ENCODE measurements around the gene VSIG10.
"Not testable (repeated sequence)": the region's sequence is repeated elsewhere in the genome, so short reads cannot be mapped to it uniquely, and the experiment has no call there.

Gene VSIG10, protein sequence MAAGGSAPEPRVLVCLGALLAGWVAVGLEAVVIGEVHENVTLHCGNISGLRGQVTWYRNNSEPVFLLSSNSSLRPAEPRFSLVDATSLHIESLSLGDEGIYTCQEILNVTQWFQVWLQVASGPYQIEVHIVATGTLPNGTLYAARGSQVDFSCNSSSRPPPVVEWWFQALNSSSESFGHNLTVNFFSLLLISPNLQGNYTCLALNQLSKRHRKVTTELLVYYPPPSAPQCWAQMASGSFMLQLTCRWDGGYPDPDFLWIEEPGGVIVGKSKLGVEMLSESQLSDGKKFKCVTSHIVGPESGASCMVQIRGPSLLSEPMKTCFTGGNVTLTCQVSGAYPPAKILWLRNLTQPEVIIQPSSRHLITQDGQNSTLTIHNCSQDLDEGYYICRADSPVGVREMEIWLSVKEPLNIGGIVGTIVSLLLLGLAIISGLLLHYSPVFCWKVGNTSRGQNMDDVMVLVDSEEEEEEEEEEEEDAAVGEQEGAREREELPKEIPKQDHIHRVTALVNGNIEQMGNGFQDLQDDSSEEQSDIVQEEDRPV

DNA sequence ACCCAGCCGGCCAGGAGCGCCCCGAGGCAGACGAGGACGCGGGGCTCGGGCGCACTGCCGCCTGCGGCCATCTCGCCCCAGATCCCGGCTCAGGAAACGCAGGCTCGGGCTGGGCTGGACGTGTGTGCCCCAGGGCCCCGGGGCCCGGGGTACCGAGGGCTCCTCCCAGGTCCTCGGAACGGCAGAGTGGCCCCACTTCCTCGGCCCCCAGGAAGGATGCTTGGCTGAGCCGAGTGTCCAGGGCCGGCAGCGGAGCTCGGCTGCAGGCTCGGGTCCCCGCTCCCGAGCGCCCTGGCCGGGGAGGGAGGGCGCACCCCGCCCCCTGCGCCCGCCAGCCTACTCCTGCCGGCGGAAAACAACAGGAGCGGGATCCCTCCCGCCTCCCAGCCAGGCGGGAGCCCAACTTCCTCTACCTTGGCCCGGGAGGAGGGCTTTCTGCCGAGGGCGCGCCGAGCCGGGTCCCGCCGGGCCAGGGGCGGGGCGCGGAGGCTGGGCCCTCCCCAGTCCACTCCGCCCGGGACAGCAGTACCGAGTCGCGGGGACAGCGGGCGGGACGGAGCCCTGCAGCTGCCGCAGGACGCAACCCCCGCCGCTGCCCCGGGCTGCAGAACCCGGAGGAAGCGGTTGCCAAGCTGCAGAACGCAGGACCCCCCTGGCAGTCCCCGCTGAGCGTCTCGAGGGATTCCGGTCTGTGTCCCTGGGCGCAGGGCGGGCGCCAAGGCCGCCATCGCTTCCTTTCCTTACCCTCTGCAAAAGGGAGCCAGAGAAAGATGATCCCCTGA lies at the start of gene VSIG10:
VSIG10 (minus strand) TSS at position 411 of the 782 bp plus-strand sequence; CDS start at position 71, 340 bp downstream.
- peak in 1 of 2 donors; percentile 3 for DNase-seq

DNA sequence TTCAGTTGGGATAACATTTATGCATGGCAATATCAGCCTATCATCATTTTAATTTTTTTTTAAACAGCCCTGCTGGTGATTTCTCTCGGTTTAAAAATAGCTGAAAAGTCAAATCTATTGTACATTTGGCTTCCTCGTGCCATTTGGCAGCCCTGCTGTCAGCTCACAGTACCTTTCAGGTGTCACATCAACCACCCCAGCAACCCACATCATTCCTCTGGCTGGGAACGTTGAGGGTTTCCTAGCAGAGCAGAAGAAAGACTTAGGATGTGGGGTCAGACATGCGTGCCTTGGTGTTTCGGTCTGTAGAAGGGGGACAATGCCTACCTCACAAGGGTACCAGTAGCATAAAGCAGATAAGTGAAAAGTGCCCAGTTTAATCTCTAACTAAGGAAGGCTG lies 47.9 kb upstream of the VSIG10 start:
- DNase-seq = no peak

DNA sequence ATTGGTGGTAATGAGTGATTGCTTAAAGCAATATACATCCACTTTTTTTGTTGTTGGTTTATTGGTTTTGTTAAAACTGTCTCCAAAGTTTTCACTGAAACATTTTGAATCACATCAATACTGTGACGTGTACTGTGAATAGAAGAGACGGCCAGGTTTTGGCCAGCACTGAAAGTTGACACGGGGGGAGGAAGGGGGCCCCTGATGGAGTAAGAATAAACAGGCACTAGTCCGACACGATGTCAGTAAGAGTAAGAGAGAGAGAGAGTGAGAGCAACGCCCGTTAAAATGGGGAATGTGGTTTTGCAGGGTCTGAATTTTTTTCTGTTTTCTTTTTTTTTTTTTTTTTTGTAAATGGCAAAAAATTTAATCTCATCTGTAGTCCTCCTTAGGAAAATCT lies 46.8 kb upstream of the VSIG10 start:
- DNase-seq = no peak

DNA sequence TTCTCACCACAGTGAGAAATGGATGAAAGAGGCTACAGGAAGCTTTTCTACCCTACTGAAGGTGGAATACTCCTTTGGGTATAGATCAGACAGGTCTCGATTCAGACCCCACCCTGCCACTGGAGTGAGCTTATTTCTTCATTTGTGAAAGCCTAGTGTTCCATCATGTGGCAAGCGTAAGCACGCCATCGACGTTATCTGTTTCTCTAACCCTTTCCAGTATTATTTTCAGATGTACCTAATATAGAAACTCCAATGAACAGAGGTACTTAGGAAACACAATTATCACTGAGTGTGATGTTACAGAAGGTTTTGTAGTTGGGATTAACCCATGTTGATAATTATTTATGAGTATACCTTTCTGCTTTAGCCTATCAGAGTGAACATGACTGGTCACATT lies 44.5 kb upstream of the VSIG10 start:
- no peak for DNase-seq

DNA sequence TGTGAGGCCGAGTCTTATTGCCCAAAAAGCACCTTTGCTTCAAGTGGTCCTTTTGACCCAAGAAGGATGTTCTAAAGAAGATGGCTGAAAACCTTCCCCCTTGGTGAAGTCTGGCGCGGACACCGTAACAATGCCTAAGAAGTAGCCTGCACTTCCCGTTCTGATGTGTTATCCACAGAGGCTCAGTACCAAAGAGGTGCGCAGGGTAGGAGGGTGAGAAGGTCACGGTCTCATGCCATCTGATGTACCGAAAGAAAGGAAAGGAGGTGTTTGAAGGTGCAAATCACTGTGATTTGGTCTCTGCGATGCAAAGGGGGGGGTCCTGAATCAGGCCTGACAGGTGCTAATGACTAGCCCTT lies 42.0 kb upstream of the VSIG10 start:
- no peak for DNase-seq

DNA sequence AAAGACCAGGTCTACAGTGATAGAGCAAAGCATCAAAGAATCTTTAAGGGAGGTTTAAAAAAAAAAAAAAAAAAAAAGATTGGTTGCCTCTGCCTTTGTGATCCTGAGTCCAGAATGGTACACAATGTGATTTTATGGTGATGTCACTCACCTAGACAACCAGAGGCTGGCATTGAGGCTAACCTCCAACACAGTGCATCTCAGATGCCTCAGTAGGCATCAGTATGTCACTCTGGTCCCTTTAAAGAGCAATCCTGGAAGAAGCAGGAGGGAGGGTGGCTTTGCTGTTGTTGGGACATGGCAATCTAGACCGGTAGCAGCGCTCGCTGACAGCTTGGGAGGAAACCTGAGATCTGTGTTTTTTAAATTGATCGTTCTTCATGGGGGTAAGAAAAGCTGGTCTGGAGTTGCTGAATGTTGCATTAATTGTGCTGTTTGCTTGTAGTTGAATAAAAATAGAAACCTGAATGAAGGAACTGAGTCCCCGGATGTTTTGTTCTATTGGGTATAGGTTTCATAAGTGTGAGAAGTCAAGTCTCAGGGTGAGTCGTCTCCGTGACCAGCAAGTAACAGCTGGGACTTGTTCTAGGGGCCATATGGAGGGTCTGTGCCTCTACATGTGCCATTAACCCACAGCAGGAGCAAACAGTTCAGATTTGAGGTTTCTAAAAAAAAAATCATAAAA lies 41.4 kb upstream of the VSIG10 start:
- no peak for DNase-seq

DNA sequence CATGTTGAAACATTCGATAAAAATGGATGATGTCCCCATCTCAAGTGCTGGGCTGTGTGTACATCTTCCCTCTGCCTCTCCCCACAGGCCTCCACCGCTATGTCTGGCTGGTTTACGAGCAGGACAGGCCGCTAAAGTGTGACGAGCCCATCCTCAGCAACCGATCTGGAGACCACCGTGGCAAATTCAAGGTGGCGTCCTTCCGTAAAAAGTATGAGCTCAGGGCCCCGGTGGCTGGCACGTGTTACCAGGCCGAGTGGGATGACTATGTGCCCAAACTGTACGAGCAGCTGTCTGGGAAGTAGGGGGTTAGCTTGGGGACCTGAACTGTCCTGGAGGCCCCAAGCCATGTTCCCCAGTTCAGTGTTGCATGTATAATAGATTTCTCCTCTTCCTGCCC lies 40.7 kb upstream of the VSIG10 start:
- no peak for DNase-seq

DNA sequence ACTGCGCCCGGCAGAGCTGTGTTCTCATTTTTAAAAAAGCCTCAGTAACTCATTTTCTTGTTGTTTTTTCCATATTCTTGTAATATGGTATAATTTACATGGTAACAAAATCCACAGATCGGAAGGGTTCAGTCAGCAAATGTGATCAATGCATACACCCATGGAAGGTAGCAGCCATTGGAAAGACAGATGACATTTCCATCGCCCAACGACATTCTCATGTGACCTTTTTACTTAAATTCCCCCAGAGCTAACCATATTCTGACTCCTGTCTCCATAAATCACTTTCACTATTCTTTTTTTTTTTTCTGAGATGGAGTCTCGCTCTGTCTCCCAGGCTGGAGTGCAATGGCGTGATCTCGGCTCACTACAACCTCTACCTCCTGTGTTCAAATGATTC lies 37.0 kb upstream of the VSIG10 start:
- DNase-seq = no peak

DNA sequence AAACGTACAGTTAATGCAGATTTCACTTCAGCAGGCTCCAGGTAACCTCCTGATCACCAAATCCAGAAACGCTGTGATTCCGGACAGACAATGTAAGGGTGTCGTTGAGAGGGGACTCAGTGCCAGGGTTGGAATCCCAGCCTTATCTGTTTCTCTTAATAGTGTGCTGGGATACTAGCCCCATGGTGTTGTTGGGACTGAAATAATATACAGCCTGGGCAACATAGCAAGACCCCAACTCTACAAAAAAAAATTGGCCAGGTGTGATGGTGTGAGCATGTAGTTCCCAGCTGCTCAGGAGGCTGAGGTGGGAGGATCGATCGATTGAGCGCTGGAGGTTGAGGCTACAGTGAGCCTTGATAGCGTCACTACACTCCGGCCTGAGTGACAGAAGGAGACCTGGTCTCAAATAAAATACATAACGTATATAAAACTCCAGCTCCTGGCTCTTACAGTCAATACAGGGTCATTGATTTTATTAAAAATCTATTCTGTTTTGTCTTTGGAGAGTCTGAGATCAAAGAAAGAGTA lies 33.4 kb upstream of the VSIG10 start:
- no peak for DNase-seq

DNA sequence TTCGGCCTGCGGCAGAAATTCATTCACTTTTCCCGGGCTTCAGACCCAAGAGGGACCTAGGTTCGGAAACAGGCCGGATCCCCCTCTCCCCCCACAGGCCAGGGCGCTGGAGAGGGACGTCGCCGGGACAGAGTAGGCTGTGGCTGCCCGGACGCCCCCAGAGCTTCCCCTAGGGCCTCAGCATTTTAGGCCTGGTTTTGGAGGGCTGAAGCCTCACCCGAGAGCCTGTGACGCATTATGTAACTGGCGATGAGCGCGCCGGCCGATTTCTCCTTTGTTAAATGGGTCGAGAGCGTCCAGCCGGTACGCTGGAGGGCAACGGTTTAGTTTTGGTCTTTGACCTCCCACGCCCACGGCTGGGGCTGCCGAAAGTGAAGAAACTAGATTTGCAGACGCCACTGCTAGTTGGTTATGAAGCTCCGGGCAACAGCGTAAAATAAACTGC lies 32.8 kb upstream of the VSIG10 start:
- peak; percentile 22 to 25 for DNase-seq

DNA sequence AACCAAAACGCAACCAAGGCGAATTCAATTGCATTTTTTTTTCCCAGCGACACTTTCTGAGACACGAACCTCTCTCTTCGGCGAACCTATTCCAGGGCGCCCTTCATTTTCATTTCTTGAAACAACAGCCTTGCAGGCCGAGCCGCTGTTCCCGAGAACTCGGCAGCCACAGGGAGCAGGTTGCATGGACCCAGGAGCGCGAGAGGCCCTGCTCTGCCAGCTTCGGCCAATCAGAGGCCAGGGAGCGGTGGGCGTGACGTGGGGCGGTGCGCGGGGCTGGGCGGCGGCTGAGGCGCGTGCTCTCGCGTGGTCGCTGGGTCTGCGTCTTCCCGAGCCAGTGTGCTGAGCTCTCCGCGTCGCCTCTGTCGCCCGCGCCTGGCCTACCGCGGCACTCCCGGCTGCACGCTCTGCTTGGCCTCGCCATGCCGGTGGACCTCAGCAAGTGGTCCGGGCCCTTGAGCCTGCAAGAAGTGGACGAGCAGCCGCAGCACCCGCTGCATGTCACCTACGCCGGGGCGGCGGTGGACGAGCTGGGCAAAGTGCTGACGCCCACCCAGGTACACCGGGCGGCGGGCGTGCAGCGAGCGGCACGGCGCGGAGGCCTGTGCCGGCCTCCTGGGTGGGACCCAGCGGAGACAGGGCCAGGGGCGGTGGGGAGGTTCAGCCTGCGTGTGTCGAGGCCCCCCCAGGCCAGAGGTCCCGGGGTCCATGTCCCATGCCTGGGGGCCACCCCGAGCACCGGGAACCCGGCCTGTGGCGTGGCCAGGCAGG lies 32.2 kb upstream of the VSIG10 start, which contains the start of gene PEBP1:
PEBP1 (plus strand) TSS at position 337 of the 771 bp plus-strand sequence; CDS start at position 423, 86 bp downstream.
- DNase-seq = peak; percentile 90 to 92

DNA sequence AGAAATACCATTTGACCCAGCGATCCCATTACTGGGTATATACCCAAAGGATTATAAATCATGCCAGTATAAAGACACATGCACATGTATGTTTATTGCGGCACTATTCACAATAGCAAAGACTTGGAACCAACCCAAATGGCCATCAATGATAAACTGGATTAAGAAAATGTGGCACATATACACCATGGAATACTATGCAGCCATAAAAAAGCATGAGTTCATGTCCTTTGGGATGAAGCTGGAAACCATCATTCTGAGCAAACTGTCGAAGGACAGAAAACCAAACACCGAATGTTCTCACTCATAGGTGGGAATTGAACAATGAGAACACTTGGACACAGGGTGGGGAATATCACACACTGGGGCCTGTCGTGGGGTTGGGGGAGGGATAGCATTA lies 25.6 kb upstream of the VSIG10 start:
- not testable (repeated sequence) for DNase-seq

DNA sequence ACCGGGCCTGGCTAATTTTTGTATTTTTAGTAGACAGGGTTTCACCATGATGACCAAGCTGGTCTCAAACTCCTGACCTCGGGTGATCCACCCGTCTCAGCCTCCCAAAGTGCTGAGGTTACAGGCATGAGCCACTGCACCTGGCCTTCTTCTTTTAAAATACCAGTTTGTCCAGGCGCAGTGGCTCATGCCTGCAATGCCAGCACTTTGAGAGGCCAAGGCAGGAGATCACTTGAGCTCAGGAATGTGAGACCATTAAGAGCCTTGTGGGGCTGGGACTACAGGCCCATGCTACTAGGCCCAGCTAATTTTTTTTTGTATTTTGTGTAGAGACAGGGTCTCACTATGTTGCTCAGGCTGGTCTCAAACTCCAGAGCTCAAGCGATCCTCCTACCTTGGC lies 24.1 kb upstream of the VSIG10 start:
- DNase-seq = no peak

DNA sequence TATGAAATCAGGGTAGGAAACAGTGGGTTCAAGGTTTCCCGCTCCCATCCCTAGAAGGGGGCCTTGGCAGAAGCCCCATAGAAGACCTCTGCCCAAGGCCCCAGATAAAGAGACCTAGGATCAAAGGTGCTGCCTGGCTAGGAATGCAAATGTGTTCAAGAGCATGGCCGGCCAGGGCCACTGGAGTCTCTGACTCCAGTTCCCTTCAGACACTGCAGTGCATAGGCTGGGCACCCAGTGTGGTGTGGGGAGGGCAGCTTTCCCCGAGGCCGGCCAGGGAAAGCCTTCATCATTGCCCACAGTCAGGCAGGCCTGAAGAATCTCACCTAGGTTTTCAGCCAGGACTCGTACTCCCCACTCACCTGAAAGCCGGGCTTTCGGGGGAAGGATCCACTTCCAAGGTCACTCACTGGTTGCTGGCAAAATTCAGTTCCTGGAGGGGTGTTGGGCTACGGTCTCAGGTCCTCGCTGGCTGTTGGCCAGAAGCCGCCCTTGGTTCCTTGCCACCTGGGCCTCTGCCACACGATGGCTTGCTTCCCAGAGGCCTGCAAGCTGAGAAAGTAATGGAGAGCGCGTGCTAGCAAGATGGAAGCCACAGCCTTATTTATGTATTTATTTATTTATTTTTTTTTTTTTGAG lies 22.4 kb upstream of the VSIG10 start:
- DNase-seq = no peak

DNA sequence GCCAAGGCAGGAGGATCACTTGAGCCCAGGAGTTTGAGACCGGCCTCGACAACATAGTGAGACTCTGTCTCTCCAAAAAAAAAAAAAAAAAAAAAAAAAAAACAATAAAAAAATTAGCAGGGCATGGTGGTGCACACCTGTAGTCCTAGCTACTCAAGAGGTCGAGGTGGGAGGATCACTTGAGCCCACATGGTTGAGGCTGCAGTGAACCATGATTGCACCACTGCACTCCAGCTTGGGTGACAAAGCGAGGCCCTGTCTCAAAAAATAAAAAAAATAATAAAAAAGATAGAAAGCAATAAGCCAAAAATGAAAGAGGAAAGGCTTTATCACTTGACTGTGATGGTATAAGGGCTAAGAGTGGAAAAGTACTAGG lies 21.9 kb upstream of the VSIG10 start:
- no peak for DNase-seq

DNA sequence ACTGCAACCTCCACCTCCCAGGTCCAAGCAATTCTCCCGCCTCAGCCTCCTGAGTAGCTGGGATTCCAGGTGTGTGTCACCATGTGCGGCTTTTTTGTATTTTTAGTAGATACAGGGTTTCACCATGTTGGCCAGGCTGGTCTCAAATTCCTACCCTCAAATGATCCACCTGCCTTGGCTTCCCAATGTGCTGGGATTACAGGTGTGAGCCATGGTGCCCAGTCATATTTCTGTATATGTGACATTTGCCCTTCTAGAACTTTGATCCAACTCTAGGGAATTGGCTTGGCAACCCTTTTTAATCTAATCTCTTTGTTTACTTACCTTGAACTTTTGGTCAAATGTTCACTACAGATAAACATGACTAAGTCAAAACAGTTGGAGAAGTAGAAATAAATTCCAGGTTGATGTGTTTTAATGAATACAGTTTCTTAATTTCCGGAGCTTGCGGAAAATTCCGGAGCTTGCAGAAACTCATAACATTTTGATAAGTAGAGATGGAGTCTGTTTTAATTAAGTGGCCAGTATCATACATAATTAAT lies 20.6 kb upstream of the VSIG10 start:
- DNase-seq = no peak

DNA sequence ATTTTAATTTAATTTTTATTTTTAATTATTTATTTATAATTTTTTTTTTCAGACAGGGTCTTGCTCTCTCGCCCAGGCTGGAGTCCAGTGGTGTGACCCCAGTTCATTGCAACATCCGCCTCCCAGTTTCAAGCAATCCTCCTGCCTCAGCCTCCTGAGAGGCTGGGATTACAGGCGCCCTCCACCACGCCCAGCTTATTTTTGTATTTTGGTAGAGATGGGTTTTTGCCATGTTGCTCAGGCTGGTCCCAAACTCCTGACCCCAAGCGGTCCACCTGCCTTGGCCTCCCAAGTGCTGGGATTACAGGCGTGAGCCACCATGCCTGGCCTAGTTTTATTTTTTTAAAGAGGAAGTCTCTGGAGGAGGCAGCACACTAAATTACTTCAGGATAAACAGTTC lies 18.5 kb upstream of the VSIG10 start:
- no peak for DNase-seq

DNA sequence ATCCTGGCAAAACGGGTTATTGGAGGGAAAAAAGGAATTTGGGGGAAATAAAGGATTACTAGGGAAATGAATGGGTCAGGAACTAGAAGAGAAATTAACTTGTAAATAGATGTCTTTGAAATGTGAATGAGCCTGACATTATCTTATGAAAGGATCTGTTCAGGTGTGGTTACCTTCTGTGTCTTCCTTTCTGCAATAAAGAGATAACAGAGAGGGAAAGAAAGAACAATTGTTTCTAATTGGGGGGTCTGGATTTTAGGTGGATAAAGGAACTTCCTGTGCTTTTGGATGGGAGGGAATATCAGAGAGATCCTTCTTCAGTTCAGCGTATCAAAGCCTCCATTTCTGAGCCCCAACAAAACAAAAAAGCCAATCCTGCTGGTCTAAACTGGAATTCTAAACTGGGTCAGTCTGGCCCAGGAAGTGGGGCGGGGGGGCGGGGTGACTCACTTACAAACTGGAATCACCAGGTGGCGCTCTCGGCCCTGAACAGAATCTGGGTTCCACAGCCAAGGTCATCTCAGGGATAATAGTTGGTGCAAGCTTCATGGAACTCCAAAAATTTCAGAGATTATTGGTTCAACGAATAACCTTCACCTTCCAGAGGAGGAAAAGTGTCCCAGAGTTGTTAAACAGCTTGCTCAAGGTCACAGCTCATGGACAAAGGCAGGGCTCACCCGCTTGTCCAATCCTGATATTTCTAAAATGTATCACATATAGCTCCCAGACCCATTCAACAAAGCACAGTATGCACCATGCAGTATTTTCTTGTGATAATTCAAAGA lies 17.0 kb upstream of the VSIG10 start:
- peak; percentile 62 to 75 for DNase-seq

DNA sequence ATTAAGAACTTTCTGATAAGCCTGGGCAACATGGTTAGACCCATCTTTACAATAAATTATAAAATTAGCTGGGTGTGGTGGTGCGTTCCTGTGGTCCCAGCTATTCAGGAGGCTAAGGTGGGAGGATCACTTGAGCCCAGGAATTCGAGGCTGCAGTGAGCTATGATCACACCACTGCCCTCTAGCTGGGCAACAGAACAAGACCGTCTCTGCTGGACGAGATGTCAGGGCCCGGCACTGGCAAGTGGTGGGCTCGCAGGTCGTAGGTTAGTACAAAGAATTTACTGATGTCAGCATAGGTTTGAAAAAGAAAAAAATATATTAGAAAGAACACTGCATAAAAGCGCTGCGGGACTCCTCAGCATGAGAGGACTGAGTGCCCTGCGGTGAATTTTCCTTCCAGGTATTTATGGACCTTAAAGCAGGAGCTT lies 15.7 kb upstream of the VSIG10 start:
- DNase-seq = no peak

DNA sequence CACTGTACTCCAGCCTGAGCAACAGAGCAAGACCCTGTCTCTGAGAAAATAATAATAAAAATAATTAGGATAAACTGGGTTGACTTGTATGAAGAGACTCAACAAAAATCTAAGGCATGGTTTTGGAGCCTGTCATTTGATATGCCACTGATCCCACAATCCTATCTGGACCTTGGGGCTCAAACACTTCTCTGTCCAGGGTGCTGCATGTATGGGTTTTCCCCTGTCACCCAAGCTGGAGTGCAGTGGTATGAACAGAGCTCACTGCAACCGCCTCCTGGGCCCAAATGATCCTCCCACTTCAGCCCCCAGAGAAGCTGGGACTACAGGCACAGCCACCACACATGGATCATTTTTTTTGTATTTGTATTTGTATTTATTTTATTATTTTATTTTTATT lies 5.3 kb upstream of the VSIG10 start:
- DNase-seq = no peak

All from CD4-positive, alpha-beta T cell treated with Interleukin-4 for 1 hour (primary cell).